ENCODE results near the gene TMEM242. TPM values are rescaled to one million over a fixed set of nuclear protein-coding genes. Genes with fewer than 3 reads are reported as not detected.

The TMEM242 gene
- polyA plus RNA-seq, 1 of the 3 experiments (the other 2 are of a cell fraction), result 7.4 TPM

DNA sequence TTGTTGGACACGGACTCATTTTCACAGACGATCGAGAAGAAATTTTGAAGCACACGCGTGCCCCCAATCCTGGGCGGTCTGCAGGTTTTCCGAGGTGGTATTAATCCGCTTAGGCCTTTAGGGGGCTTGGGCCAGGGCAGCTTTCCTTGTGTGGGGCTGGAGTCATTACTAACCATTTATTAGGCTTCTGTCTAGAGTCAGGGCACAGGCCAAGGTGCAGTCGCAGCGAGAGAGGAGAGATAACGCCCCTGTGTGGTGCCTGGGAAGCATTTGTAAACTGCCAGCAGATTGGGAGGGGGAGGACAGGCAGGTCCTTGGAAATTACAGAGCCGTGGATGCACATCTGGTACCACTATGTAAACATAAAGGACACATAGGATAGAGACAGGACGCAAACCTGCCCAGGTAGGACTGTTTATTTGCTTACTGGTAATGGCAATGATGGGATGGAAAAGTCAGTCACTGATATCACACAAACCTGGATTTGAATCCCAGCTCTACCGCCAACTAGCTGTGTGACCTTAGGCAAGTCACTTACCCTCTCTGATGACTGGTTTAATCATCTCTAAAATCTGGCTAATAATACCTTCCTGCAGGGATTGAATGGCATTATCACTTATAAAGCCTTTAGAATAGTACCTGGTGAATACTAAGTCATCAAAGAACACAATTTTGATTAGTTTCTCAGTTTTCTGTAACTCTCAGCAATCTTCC lies 76.4 kb downstream of the TMEM242 start:
- Histone ChIP-seq H3K4me3 (ENCODE audit: low read depth in 2 of 2, low read length in 1 of 2) (no peak overlapping the region), H3K4me2 (no peak overlapping the region), H2AFZ (ENCODE audit: low read depth) (no peak overlapping the region), H3K4me1 (ENCODE audit: control insufficient read depth in 1 of 2, insufficient read depth in 2 of 2, low read depth in 1 of 2, low read length in 1 of 2) (peaks cover 0 to 28% of the 10 kb centered on the region in 2 experiments; a peak in 2 of 4 replicates), H3K27ac (ENCODE audit: low read depth in 2 of 2, low read length in 1 of 2) (no peak overlapping the region), H3K9me3 (no peaks in the 10 kb centered on the region), H4K20me1 (ENCODE audit: insufficient read depth) (no peaks in the 10 kb centered on the region), H3F3A (replicated peaks; ENCODE audit: insufficient read depth) (no peaks in the 10 kb centered on the region), H3K79me2 (ENCODE audit: insufficient read depth) (no peaks in the 10 kb centered on the region), H3K9me2 (no peaks in the 10 kb centered on the region), H3K27me3 (ENCODE audit: insufficient read depth) (no peaks in the 10 kb centered on the region), H3K36me3 (replicated peaks in 1 of 2; ENCODE audit: control insufficient read depth in 1 of 2, insufficient read depth in 2 of 2, low read length in 1 of 2) (no peaks in the 10 kb centered on the region), H3K9ac (no peak overlapping the region)
- POLR2A ChIA-PET, result no interaction called here
- 91% methylated on average over 14 of the region's 14 CpGs for WGBS (ENCODE audit: low lambda C conversion rate)
- CTCF ChIA-PET, result no interaction called here
- TF ChIP-seq FOXM1 (IDR thresholded peaks at IDR 0.05; ENCODE audit: low read depth) (no peak), RAD21 (IDR thresholded peaks at IDR 0.05; ENCODE audit: low read length) (peak; percentile 27; the same call in 1 of the 2 replicates)
- DNase-seq, result no peak

DNA sequence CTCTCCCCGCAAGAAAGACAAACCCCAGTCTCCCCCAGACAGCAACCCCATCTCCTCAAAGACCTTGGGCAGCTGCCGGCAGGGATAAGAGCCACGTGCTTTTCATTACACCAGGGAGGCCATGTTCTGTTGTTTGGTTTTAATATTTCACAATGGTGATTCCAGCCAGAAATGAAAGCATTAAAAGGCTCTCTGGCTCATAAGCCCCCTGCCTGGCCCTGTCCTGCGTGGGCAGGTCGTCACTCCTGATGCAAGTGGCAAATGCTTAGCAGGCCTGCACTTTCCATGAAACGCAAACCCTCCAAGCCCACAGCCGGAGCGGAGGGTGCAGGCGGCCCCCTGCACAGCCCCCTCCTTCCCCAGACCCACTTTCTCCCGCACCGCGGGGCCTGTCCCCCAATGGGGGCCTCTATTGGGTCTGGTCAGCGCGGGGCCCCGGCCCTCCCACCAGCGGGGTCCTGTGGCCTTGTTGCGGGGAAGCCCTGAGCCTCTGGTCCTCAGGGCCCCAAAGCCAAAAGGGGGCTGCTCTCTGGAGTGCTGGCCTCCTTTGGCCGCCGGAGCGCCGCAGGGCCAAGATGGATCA lies 77.2 kb downstream of the TMEM242 start:
- no peak overlapping the region for H2AFZ ChIP-seq (ENCODE audit: low read depth)
- no peak for DNase-seq
- no peak for TF ChIP-seq EP300 (IDR thresholded peaks at IDR 0.05; ENCODE audit: borderline replicate concordance in 1 of 2, low read depth in 1 of 2, low read length in 1 of 2)
- TF ChIP-seq FOSL2 (IDR thresholded peaks at IDR 0.05; ENCODE audit: borderline replicate concordance, low read depth), result no peak
- TF ChIP-seq, protein P1, sequence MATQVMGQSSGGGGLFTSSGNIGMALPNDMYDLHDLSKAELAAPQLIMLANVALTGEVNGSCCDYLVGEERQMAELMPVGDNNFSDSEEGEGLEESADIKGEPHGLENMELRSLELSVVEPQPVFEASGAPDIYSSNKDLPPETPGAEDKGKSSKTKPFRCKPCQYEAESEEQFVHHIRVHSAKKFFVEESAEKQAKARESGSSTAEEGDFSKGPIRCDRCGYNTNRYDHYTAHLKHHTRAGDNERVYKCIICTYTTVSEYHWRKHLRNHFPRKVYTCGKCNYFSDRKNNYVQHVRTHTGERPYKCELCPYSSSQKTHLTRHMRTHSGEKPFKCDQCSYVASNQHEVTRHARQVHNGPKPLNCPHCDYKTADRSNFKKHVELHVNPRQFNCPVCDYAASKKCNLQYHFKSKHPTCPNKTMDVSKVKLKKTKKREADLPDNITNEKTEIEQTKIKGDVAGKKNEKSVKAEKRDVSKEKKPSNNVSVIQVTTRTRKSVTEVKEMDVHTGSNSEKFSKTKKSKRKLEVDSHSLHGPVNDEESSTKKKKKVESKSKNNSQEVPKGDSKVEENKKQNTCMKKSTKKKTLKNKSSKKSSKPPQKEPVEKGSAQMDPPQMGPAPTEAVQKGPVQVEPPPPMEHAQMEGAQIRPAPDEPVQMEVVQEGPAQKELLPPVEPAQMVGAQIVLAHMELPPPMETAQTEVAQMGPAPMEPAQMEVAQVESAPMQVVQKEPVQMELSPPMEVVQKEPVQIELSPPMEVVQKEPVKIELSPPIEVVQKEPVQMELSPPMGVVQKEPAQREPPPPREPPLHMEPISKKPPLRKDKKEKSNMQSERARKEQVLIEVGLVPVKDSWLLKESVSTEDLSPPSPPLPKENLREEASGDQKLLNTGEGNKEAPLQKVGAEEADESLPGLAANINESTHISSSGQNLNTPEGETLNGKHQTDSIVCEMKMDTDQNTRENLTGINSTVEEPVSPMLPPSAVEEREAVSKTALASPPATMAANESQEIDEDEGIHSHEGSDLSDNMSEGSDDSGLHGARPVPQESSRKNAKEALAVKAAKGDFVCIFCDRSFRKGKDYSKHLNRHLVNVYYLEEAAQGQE (IDR thresholded peaks at IDR 0.05; ENCODE audit: low read depth, low read length), result no peak
- no peak for TF ChIP-seq FOXJ3 (CRISPR knock-in tag; IDR thresholded peaks at IDR 0.05)
- TF ChIP-seq RFX5 (IDR thresholded peaks at IDR 0.05; ENCODE audit: low read length), result no peak
- no peak for TF ChIP-seq TEAD4 (IDR thresholded peaks at IDR 0.05; ENCODE audit: borderline replicate concordance, insufficient read depth)
- no peak for TF ChIP-seq GATA2 (CRISPR knock-in tag; IDR thresholded peaks at IDR 0.05)
- H3K9me3 ChIP-seq, result no peaks in the 10 kb centered on the region
- no peaks in the 10 kb centered on the region for H3K9me2 ChIP-seq
- H3K27me3 ChIP-seq (ENCODE audit: insufficient read depth), result no peaks in the 10 kb centered on the region
- peaks cover 0 to 23% of the 10 kb centered on the region in 2 experiments; a peak in 2 of 4 replicates for H3K4me1 ChIP-seq (ENCODE audit: control insufficient read depth in 1 of 2, insufficient read depth in 2 of 2, low read depth in 1 of 2, low read length in 1 of 2)
- H3K27ac ChIP-seq (ENCODE audit: low read depth in 2 of 2, low read length in 1 of 2), result no peak overlapping the region
- no peak overlapping the region for H3K9ac ChIP-seq
- H3K79me2 ChIP-seq (ENCODE audit: insufficient read depth), result no peaks in the 10 kb centered on the region
- no peak overlapping the region for H3K4me3 ChIP-seq (ENCODE audit: low read depth in 2 of 2, low read length in 1 of 2)
- no peaks in the 10 kb centered on the region for H3F3A ChIP-seq (replicated peaks; ENCODE audit: insufficient read depth)
- no peak overlapping the region for H3K4me2 ChIP-seq
- no peaks in the 10 kb centered on the region for H3K36me3 ChIP-seq (replicated peaks in 1 of 2; ENCODE audit: control insufficient read depth in 1 of 2, insufficient read depth in 2 of 2, low read length in 1 of 2)
- no peaks in the 10 kb centered on the region for H4K20me1 ChIP-seq (ENCODE audit: insufficient read depth)
- CTCF ChIA-PET, result no interaction called here
- 72% methylated on average over 9 of the region's 21 CpGs for WGBS (ENCODE audit: low lambda C conversion rate)
- POLR2A ChIA-PET, result no interaction called here
